ENCODE measurements around the gene B3GALT5. TPM values are rescaled to one million over a fixed set of nuclear protein-coding genes. Genes with fewer than 3 reads are reported as not detected.

B3GALT5 gene
- polyA plus RNA-seq, 3 donors = not detected

DNA sequence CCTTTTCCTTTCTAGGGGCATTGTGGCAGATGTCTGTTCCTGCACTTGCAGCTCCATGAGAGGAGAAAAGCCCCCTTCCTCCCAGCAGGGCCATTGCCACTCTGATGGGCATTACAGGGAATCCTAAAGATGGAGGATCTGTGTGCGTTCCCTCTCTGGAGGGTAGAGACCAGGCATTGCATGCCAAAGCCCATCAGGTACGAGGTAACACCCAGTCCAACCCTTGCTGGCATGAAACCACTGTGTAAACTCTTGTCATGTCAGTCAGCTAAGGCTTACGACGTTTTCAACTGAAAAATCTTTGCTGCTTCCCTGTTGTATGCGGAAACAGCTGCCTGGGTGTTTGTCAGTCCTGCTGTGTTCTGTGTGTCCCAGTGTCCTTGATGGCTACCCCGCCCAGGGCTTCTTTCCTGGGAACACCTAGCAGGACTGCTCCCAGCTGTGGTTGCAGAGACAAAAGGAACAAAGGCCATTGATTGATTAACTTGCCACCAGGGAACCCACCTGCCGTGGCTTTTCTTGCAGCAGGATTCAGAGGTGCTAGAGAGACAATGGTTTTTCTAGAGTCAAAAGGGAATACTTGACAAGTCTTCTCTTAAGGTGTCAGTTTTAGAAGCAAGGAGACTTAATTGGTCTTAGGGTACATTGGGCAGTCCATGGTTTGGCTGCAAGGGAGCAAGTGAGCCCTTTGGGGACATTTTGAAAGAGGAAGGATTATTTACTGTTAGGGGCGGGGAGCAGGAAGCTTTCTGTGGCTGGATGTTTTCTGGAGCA, 24.6 kb downstream of the B3GALT5 start:
- no peaks in the 10 kb centered on the region for H3K36me3 Mint-ChIP-seq
- Histone ChIP-seq H3K4me1 (ENCODE audit: control insufficient read depth in 1 of 2, insufficient read depth in 2 of 2, low read length in 2 of 2) (no peaks in the 10 kb centered on the region), H3K36me3 (replicated peaks in 1 of 2; ENCODE audit: control insufficient read depth in 1 of 2, insufficient read depth in 2 of 2, low read length in 2 of 2) (no peaks in the 10 kb centered on the region), H3K9ac (ENCODE audit: insufficient read depth, low read length, poor library complexity, severe bottlenecking) (no peak overlapping the region), H3K4me2 (replicated peaks; ENCODE audit: extremely low read depth, low read length, poor library complexity, severe bottlenecking) (no peak overlapping the region), H2AFZ (ENCODE audit: insufficient read depth, low read depth, low read length, poor library complexity, severe bottlenecking) (no peak overlapping the region), H3K27me3 (ENCODE audit: control insufficient read depth in 2 of 2, insufficient read depth in 2 of 2, low read length in 2 of 2) (no peaks in the 10 kb centered on the region), H3K4me3 (replicated peaks in 1 of 3; ENCODE audit: low read depth in 2 of 3, low read length in 3 of 3) (no peak overlapping the region), H3K79me2 (ENCODE audit: insufficient read depth, low read length) (no peaks in the 10 kb centered on the region), H4K20me1 (ENCODE audit: insufficient read depth, low read length) (no peaks in the 10 kb centered on the region), H3K27ac (ENCODE audit: low read depth in 1 of 2, low read length in 2 of 2) (no peak overlapping the region), H3K9me3 (replicated peaks in 1 of 2; ENCODE audit: control insufficient read depth in 1 of 2, insufficient read depth in 1 of 2, low read length in 2 of 2) (no peaks in the 10 kb centered on the region)
- H3K27ac Mint-ChIP-seq = no peak overlapping the region
- intact Hi-C loops (cut with micrococcal nuclease) = no loop called here
- no peak for DNase-seq
- no peak overlapping the region for H3K4me3 Mint-ChIP-seq
- peaks cover 0 to 13% (median 2%) of the 10 kb centered on the region in 3 donors for H3K27me3 Mint-ChIP-seq (ENCODE audit: low read depth in 3 of 3)
- H3K9me3 Mint-ChIP-seq = peaks cover 0 to 8% (median 1%) of the 10 kb centered on the region in 7 donors
- no peaks in the 10 kb centered on the region for H3K4me1 Mint-ChIP-seq
- 74% methylated on average over 8 of the region's 8 CpGs for WGBS (ENCODE audit: insufficient coverage)
- no peak for TF ChIP-seq CTCF (IDR thresholded peaks at IDR 0.05)

DNA sequence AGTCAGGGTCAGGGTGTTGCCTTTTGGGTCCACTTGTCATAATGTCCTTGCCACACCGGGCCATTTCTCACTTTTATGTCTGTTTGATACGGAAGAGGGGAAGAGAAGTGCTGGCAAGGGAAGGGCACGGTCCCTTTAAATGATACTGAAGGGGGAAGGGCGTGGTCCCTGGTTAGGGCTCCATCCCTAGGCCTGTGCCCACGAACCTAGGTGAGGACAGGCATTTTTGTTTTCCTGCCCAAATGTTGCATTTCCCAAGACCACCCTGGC, 25.2 kb downstream of the B3GALT5 start:
- H3K4me3 Mint-ChIP-seq = no peak overlapping the region

More for the DNA sequence above, 25.2 kb downstream of the B3GALT5 start:
- Mint-ChIP-seq H3K27me3 (ENCODE audit: low read depth in 3 of 3) (peaks cover 2 to 16% (median 4%) of the 10 kb centered on the region in 3 donors), H3K27ac (no peak overlapping the region), H3K9me3 (peaks cover 0 to 8% (median 2%) of the 10 kb centered on the region in 7 donors), H3K4me1 (no peaks in the 10 kb centered on the region), H3K36me3 (no peaks in the 10 kb centered on the region)
- no peaks in the 10 kb centered on the region for H4K20me1 ChIP-seq (ENCODE audit: insufficient read depth, low read length)
- H3K27me3 ChIP-seq (ENCODE audit: control insufficient read depth in 2 of 2, insufficient read depth in 2 of 2, low read length in 2 of 2) = no peaks in the 10 kb centered on the region
- no peak for DNase-seq
- intact Hi-C loops (cut with micrococcal nuclease) = no loop called here
- no peak for TF ChIP-seq CTCF (IDR thresholded peaks at IDR 0.05)
- 54% methylated on average over 5 of the region's 5 CpGs for WGBS (ENCODE audit: insufficient coverage)
- no peak overlapping the region for H3K4me2 ChIP-seq (replicated peaks; ENCODE audit: extremely low read depth, low read length, poor library complexity, severe bottlenecking)
- H3K9ac ChIP-seq (ENCODE audit: insufficient read depth, low read length, poor library complexity, severe bottlenecking) = no peak overlapping the region
- H3K27ac ChIP-seq (ENCODE audit: low read depth in 1 of 2, low read length in 2 of 2) = no peak overlapping the region
- H3K36me3 ChIP-seq (replicated peaks in 1 of 2; ENCODE audit: control insufficient read depth in 1 of 2, insufficient read depth in 2 of 2, low read length in 2 of 2) = no peaks in the 10 kb centered on the region
- no peaks in the 10 kb centered on the region for H3K79me2 ChIP-seq (ENCODE audit: insufficient read depth, low read length)
- no peaks in the 10 kb centered on the region for H3K4me1 ChIP-seq (ENCODE audit: control insufficient read depth in 1 of 2, insufficient read depth in 2 of 2, low read length in 2 of 2)
- H2AFZ ChIP-seq (ENCODE audit: insufficient read depth, low read depth, low read length, poor library complexity, severe bottlenecking) = no peak overlapping the region
- H3K4me3 ChIP-seq (replicated peaks in 1 of 3; ENCODE audit: low read depth in 2 of 3, low read length in 3 of 3) = no peak overlapping the region
- no peaks in the 10 kb centered on the region for H3K9me3 ChIP-seq (replicated peaks in 1 of 2; ENCODE audit: control insufficient read depth in 1 of 2, insufficient read depth in 1 of 2, low read length in 2 of 2)
